ENCODE results near the gene RAB37. TPM values are rescaled to one million over a fixed set of nuclear protein-coding genes. Genes with fewer than 3 reads are reported as not detected.

The RAB37 gene
- total and polyA plus RNA-seq, 2 of the 8 experiments (the other 6 are each of a cell fraction or from before 2014, with no cell fraction given): 5.5 to 6.1 TPM

DNA sequence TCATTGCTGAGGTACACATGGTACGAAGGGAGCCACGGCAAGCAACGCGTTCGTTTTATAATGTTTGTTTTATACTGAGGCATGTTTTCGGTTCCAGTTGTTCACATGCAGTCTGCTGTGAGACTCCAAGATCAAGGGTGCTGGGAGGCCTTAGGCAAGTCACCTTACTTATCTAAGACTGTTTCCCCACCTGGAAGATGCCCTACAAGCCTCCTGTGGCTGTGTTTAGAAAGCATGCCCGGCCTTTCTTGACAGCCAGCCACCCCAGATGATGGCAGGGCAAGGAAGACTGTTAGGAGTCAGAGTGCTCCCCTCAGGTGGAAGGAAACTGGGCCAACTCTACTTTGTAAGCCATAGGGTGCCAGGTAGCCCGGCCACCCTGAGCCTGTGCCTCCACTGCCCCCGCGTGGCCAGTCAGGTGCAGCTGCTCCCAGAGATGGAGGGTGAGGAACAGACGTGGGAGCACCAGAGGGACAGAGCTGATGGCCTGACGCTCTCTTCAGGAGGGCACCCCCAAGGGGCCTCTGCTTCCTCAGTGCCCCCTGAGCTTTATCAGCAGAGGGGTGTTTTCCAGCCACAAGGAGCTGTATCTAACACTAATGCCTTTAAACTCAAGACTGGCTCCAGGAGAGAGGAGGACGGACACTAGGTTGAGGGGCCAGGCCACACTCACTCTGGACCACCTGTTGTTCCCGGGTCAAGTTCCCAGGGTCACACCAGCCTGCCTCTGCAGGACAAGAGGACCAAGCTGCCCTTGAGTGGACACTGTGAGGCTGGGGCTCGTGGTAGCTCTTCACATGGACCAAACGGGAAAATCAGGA is 33.7 kb downstream of the RAB37 start (continued):
- TF ChIP-seq, protein P1, sequence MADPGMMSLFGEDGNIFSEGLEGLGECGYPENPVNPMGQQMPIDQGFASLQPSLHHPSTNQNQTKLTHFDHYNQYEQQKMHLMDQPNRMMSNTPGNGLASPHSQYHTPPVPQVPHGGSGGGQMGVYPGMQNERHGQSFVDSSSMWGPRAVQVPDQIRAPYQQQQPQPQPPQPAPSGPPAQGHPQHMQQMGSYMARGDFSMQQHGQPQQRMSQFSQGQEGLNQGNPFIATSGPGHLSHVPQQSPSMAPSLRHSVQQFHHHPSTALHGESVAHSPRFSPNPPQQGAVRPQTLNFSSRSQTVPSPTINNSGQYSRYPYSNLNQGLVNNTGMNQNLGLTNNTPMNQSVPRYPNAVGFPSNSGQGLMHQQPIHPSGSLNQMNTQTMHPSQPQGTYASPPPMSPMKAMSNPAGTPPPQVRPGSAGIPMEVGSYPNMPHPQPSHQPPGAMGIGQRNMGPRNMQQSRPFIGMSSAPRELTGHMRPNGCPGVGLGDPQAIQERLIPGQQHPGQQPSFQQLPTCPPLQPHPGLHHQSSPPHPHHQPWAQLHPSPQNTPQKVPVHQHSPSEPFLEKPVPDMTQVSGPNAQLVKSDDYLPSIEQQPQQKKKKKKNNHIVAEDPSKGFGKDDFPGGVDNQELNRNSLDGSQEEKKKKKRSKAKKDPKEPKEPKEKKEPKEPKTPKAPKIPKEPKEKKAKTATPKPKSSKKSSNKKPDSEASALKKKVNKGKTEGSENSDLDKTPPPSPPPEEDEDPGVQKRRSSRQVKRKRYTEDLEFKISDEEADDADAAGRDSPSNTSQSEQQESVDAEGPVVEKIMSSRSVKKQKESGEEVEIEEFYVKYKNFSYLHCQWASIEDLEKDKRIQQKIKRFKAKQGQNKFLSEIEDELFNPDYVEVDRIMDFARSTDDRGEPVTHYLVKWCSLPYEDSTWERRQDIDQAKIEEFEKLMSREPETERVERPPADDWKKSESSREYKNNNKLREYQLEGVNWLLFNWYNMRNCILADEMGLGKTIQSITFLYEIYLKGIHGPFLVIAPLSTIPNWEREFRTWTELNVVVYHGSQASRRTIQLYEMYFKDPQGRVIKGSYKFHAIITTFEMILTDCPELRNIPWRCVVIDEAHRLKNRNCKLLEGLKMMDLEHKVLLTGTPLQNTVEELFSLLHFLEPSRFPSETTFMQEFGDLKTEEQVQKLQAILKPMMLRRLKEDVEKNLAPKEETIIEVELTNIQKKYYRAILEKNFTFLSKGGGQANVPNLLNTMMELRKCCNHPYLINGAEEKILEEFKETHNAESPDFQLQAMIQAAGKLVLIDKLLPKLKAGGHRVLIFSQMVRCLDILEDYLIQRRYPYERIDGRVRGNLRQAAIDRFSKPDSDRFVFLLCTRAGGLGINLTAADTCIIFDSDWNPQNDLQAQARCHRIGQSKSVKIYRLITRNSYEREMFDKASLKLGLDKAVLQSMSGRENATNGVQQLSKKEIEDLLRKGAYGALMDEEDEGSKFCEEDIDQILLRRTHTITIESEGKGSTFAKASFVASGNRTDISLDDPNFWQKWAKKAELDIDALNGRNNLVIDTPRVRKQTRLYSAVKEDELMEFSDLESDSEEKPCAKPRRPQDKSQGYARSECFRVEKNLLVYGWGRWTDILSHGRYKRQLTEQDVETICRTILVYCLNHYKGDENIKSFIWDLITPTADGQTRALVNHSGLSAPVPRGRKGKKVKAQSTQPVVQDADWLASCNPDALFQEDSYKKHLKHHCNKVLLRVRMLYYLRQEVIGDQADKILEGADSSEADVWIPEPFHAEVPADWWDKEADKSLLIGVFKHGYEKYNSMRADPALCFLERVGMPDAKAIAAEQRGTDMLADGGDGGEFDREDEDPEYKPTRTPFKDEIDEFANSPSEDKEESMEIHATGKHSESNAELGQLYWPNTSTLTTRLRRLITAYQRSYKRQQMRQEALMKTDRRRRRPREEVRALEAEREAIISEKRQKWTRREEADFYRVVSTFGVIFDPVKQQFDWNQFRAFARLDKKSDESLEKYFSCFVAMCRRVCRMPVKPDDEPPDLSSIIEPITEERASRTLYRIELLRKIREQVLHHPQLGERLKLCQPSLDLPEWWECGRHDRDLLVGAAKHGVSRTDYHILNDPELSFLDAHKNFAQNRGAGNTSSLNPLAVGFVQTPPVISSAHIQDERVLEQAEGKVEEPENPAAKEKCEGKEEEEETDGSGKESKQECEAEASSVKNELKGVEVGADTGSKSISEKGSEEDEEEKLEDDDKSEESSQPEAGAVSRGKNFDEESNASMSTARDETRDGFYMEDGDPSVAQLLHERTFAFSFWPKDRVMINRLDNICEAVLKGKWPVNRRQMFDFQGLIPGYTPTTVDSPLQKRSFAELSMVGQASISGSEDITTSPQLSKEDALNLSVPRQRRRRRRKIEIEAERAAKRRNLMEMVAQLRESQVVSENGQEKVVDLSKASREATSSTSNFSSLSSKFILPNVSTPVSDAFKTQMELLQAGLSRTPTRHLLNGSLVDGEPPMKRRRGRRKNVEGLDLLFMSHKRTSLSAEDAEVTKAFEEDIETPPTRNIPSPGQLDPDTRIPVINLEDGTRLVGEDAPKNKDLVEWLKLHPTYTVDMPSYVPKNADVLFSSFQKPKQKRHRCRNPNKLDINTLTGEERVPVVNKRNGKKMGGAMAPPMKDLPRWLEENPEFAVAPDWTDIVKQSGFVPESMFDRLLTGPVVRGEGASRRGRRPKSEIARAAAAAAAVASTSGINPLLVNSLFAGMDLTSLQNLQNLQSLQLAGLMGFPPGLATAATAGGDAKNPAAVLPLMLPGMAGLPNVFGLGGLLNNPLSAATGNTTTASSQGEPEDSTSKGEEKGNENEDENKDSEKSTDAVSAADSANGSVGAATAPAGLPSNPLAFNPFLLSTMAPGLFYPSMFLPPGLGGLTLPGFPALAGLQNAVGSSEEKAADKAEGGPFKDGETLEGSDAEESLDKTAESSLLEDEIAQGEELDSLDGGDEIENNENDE (IDR thresholded peaks at IDR 0.05; ENCODE audit: insufficient replicate concordance, low read length): no peak
- no peak for TF ChIP-seq CHD1 (IDR thresholded peaks at IDR 0.05; ENCODE audit: low read depth, low read length)
- no peak for TF ChIP-seq USF2 (IDR thresholded peaks at IDR 0.05; ENCODE audit: low read length)
- no peak for TF ChIP-seq MAFK (IDR thresholded peaks at IDR 0.05; ENCODE audit: low read depth, low read length)
- TF ChIP-seq RXRA (IDR thresholded peaks at IDR 0.05; ENCODE audit: insufficient read depth, low read depth, low read length): no peak
- no peak for TF ChIP-seq KDM1A (IDR thresholded peaks at IDR 0.05; ENCODE audit: borderline replicate concordance, low read length)
- no peak for TF ChIP-seq SP4 (IDR thresholded peaks at IDR 0.05; ENCODE audit: low read length)
- no peak for TF ChIP-seq CEBPB (IDR thresholded peaks at IDR 0.05; ENCODE audit: low read depth, low read length)

Data from H1 (cell line).